CD14-positive monocyte (primary cell): ENCODE measurements around the gene KCNMA1. TPM values are rescaled to one million over a fixed set of nuclear protein-coding genes. Genes with fewer than 3 reads are reported as not detected.

Source experiments
- DNase-seq, 3 donors: peaks; one replicate each; pipeline ENCODE4 v3.0.0-alpha.2; 2011 to 2022
- H2AFZ ChIP-seq: 2 replicates; pipeline ENCODE4 v1.6.0; 2012; ENCODE audit warnings: mild to moderate bottlenecking, low read depth, low read length, inconsistent platforms; ENCODE audit not compliant: insufficient read depth, poor library complexity, severe bottlenecking
- H3K27ac ChIP-seq, 2 donors: 1 replicate in 1 of 2; 2 replicates in 1 of 2; pipeline ENCODE4 v1.5.1; 2012 to 2013; ENCODE audit warnings: low read length in 2 of 2, control low read depth in 1 of 2, inconsistent platforms in 1 of 2, low read depth in 1 of 2, mild to moderate bottlenecking in 1 of 2
- H3K27me3 ChIP-seq, 2 donors: one replicate each; pipeline versions ENCODE4 v1.6.0 to v1.6.1; 2011 to 2013; ENCODE audit warnings: low read length in 2 of 2; ENCODE audit not compliant: control insufficient read depth in 2 of 2, insufficient read depth in 2 of 2
- H3K36me3 ChIP-seq, 2 donors: replicated peaks in 1 of 2; 1 replicate in 1 of 2; 2 replicates in 1 of 2; pipeline versions ENCODE4 v1.5.1 to v1.6.1; 2012 to 2013; ENCODE audit warnings: low read length in 2 of 2, control low read depth in 1 of 2, inconsistent platforms in 1 of 2, mild to moderate bottlenecking in 1 of 2; ENCODE audit not compliant: insufficient read depth in 2 of 2, control insufficient read depth in 1 of 2
- H3K4me1 ChIP-seq, 2 donors: 1 replicate in 1 of 2; 2 replicates in 1 of 2; pipeline versions ENCODE4 v1.5.1 to v1.6.1; 2012 to 2013; ENCODE audit warnings: low read length in 2 of 2, control low read depth in 1 of 2, inconsistent platforms in 1 of 2, mild to moderate bottlenecking in 1 of 2, moderate library complexity in 1 of 2; ENCODE audit not compliant: insufficient read depth in 2 of 2, control insufficient read depth in 1 of 2
- H3K4me2 ChIP-seq: replicated peaks from 2 replicates; pipeline ENCODE3; 2012; ENCODE audit warnings: low read length, moderate library complexity, mild to moderate bottlenecking; ENCODE audit not compliant: poor library complexity, severe bottlenecking; ENCODE audit errors: extremely low read depth
- H3K4me3 ChIP-seq, 3 experiments: fragments of 200-600 bp in 1 of 3; sonication (generic) in 1 of 3; replicated peaks in 1 of 3; 1 replicate in 2 of 3; 2 replicates in 1 of 3; pipeline ENCODE4 v1.5.1; 2011 to 2013; ENCODE audit warnings: low read length in 3 of 3, mild to moderate bottlenecking in 3 of 3, control low read depth in 2 of 3, low read depth in 2 of 3, inconsistent platforms in 1 of 3, moderate library complexity in 1 of 3
- H3K79me2 ChIP-seq: 2 replicates; pipeline ENCODE4 v1.6.0; 2012; ENCODE audit warnings: mild to moderate bottlenecking, control low read depth, inconsistent platforms, low read length, moderate library complexity; ENCODE audit not compliant: insufficient read depth
- H3K9ac ChIP-seq: 2 replicates; pipeline ENCODE4 v1.6.0; 2017; ENCODE audit warnings: low read length, mild to moderate bottlenecking; ENCODE audit not compliant: insufficient read depth, poor library complexity, severe bottlenecking
- H3K9me3 ChIP-seq, 2 donors: replicated peaks in 1 of 2; 1 replicate in 1 of 2; 2 replicates in 1 of 2; pipeline versions ENCODE4 v1.5.1 to v1.6.1; 2012 to 2013; ENCODE audit warnings: low read length in 2 of 2, control low read depth in 1 of 2; ENCODE audit not compliant: control insufficient read depth in 1 of 2, insufficient read depth in 1 of 2
- H4K20me1 ChIP-seq: 2 replicates; pipeline ENCODE4 v1.6.0; 2012; ENCODE audit warnings: mild to moderate bottlenecking, low read length, control low read depth, moderate library complexity; ENCODE audit not compliant: insufficient read depth
- H3K27ac Mint-ChIP-seq, 7 donors: one replicate each; pipeline ENCODE4 v1.8.0; 2020; ENCODE audit warnings: mild to moderate bottlenecking in 7 of 7, mixed read lengths in 7 of 7, moderate library complexity in 6 of 7, inconsistent platforms in 2 of 7
- H3K27me3 Mint-ChIP-seq, 3 donors: one replicate each; pipeline ENCODE4 v1.8.0; 2021 to 2022; ENCODE audit warnings: low read depth in 3 of 3, mild to moderate bottlenecking in 3 of 3, mixed read lengths in 3 of 3, moderate library complexity in 3 of 3, inconsistent platforms in 1 of 3
- H3K36me3 Mint-ChIP-seq, 2 donors: one replicate each; pipeline ENCODE4 v1.8.0; 2020; ENCODE audit warnings: mixed read lengths in 2 of 2, inconsistent platforms in 1 of 2, mild to moderate bottlenecking in 1 of 2
- H3K4me1 Mint-ChIP-seq: one replicate; pipeline ENCODE4 v1.8.0; 2020; ENCODE audit warnings: mild to moderate bottlenecking, mixed read lengths
- H3K4me3 Mint-ChIP-seq, 2 donors: one replicate each; pipeline ENCODE4 v1.8.0; 2020; ENCODE audit warnings: mild to moderate bottlenecking in 2 of 2, mixed read lengths in 2 of 2, moderate library complexity in 1 of 2
- H3K9me3 Mint-ChIP-seq, 7 donors: one replicate each; pipeline ENCODE4 v1.8.0; 2020 to 2022; ENCODE audit warnings: mixed read lengths in 7 of 7, mild to moderate bottlenecking in 6 of 7, moderate library complexity in 6 of 7, inconsistent platforms in 2 of 7
- WGBS: methylation state at CpG from one replicate; pipeline ENCODE4 v1.1.5; 2013; ENCODE audit warnings: missing lambda C conversion rate; ENCODE audit not compliant: insufficient coverage; 5-methylcytosine and 5-hydroxymethylcytosine counted together
- intact Hi-C, 2 donors: fragments of 100-400 bp; cut with micrococcal nuclease; formaldehyde crosslinking; loops; one replicate each; pipeline versions ENCODE4 v1.15.0 to v1.15.1; 2023
- polyA plus RNA-seq, 3 donors: library from polyadenylated mRNA; depleted of rRNA in 1 of 3; unstranded in 2 of 3; stranded (reverse) in 1 of 3; fragments of 300-500 nt in 2 of 3; fragments of >200 nt in 1 of 3; fragmentation: Illumina TruSeq in 2 of 3; gene quantifications; 1 replicate in 2 of 3; 2 replicates in 1 of 3; pipeline ENCODE4 v1.2.3, GENCODE V29; 2012 to 2021
- TF ChIP-seq, protein P1 (sequence below): fragments of 200-600 bp; IDR thresholded peaks from one replicate; pipeline ENCODE4 v1.8.0; 2022; ENCODE audit warnings: antibody characterized with exemption, mild to moderate bottlenecking

The KCNMA1 gene
- polyA plus RNA-seq, 3 donors: 0.11 to 1.0 TPM; not detected in 1

- H3K27ac Mint-ChIP-seq: peak overlapping the region in 1 of 7 donors; percentile 20
- H3K36me3 Mint-ChIP-seq: no peaks in the 10 kb centered on the region
- Histone ChIP-seq H3K4me3 (no peak overlapping the region), H2AFZ (no peak overlapping the region), H3K36me3 (no peaks in the 10 kb centered on the region), H3K4me2 (no peak overlapping the region), H3K9me3 (no peaks in the 10 kb centered on the region), H3K9ac (no peak overlapping the region), H3K27me3 (no peaks in the 10 kb centered on the region), H3K4me1 (peaks cover 2 to 3% of the 10 kb centered on the region in 2 donors), H3K27ac (no peak overlapping the region), H3K79me2 (no peaks in the 10 kb centered on the region), H4K20me1 (no peaks in the 10 kb centered on the region)
- peaks cover 12% of the 10 kb centered on the region for H3K4me1 Mint-ChIP-seq
- intact Hi-C loops: no loop called here
- no peak for DNase-seq
- no peak overlapping the region for H3K4me3 Mint-ChIP-seq
- no peaks in the 10 kb centered on the region for H3K9me3 Mint-ChIP-seq
- TF ChIP-seq, protein P1, sequence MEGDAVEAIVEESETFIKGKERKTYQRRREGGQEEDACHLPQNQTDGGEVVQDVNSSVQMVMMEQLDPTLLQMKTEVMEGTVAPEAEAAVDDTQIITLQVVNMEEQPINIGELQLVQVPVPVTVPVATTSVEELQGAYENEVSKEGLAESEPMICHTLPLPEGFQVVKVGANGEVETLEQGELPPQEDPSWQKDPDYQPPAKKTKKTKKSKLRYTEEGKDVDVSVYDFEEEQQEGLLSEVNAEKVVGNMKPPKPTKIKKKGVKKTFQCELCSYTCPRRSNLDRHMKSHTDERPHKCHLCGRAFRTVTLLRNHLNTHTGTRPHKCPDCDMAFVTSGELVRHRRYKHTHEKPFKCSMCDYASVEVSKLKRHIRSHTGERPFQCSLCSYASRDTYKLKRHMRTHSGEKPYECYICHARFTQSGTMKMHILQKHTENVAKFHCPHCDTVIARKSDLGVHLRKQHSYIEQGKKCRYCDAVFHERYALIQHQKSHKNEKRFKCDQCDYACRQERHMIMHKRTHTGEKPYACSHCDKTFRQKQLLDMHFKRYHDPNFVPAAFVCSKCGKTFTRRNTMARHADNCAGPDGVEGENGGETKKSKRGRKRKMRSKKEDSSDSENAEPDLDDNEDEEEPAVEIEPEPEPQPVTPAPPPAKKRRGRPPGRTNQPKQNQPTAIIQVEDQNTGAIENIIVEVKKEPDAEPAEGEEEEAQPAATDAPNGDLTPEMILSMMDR: no peak
- H3K27me3 Mint-ChIP-seq: peaks cover 7 to 18% (median 8%) of the 10 kb centered on the region in 3 donors
- 54% methylated on average over 7 of the region's 9 CpGs for WGBS
These were observed 24.0 kb downstream of the KCNMA1 start for GRCh38 chr10:77613476-77614130.

DNA sequence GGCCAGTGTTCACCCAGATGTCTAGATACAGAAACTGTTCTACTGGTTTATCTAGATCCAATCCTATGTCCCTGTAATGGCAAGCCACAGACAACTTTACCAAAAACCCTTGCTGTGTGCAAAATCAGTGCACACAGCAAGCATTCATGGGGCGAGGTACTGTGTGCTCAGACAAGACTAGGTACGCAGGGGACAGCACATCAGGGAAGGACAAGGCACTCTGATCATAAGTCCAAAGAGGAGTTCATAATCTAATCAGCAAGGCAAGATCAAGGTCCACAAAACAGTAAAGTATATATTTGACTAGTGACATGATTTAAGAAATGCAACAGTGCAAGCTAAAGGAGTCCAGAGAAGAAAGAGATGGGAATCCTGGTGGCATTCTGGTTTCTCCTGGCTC is 25.9 kb downstream of the KCNMA1 start:
- Histone ChIP-seq H3K4me1 (no peaks in the 10 kb centered on the region), H3K27ac (no peak overlapping the region), H3K79me2 (no peaks in the 10 kb centered on the region), H3K4me2 (no peak overlapping the region), H3K9ac (no peak overlapping the region), H3K36me3 (no peaks in the 10 kb centered on the region), H2AFZ (no peak overlapping the region), H4K20me1 (no peaks in the 10 kb centered on the region), H3K4me3 (no peak overlapping the region), H3K9me3 (no peaks in the 10 kb centered on the region), H3K27me3 (no peaks in the 10 kb centered on the region)
- no peaks in the 10 kb centered on the region for H3K36me3 Mint-ChIP-seq
- TF ChIP-seq, protein P1: no peak
- intact Hi-C loops: no loop called here
- DNase-seq: no peak
- H3K4me3 Mint-ChIP-seq: no peak overlapping the region
- WGBS: 100% methylated on average over 2 of the region's 2 CpGs
- peaks cover 8% of the 10 kb centered on the region for H3K4me1 Mint-ChIP-seq
- H3K9me3 Mint-ChIP-seq: no peaks in the 10 kb centered on the region
- peaks cover 6 to 22% (median 11%) of the 10 kb centered on the region in 3 donors for H3K27me3 Mint-ChIP-seq
- no peak overlapping the region for H3K27ac Mint-ChIP-seq
